NOMO-1 (cell line): Measurements from ENCODE around the gene PTRH2.
"Not testable (repeated sequence)": the region's sequence is repeated elsewhere in the genome, so short reads cannot be mapped to it uniquely, and the experiment has no call there.

Source experiments
- DNase-seq, 2 experiments: peaks; one replicate each; lab custom pipeline; 2025; ENCODE audit not compliant: unreplicated experiment in 2 of 2; lab: John Stamatoyannopoulos, UW

Gene PTRH2

GRCh38 chr17:59707149-59707970 is at the start of gene PTRH2, which contains the start of gene VMP1:
Gene PTRH2, minus strand, starts transcription at chr17:59707430. Its CDS starts 9,452 bp downstream, at chr17:59697978.
Gene VMP1, plus strand, starts transcription at chr17:59707654. Its CDS starts 23,793 bp downstream, at chr17:59731447.
- DNase-seq: peak; percentile 99

DNA sequence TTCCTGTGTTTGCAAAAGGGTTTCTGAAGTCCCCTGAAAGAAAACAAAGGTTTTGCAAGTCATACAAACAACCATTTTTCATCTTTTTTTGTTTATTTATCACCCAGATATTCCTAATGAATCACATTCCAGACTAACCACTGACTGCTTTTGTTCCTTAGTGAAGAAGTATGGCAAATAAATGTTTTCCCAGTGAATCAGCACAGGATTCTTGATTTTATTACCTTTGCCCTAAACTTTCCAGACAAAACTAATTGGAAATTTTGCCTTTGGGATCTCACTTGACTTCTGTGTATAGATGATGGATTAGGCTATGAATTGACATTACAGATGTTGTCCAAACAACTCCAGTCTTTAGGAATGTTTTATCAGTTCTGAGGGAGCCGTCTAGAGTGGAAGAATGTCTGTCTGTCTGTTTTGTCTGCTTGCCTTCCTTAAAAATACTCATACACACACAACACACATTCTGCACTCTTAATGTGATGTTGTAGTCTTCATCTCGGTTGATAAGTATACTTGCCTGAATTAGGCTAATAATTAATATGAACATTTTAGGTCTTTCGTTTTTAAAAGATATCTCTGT is 49.1 kb upstream of the PTRH2 start:
- no peak for DNase-seq

GRCh38 chr17:59755069-59755468 is 47.8 kb upstream of the PTRH2 start:
- DNase-seq: not testable (repeated sequence)

- DNase-seq: no peak
These were observed 47.3 kb upstream of the PTRH2 start for GRCh38 chr17:59754552-59754951.

GRCh38 chr17:59753522-59754467 is 46.6 kb upstream of the PTRH2 start:
- peak; percentile 69 to 86 for DNase-seq

DNA sequence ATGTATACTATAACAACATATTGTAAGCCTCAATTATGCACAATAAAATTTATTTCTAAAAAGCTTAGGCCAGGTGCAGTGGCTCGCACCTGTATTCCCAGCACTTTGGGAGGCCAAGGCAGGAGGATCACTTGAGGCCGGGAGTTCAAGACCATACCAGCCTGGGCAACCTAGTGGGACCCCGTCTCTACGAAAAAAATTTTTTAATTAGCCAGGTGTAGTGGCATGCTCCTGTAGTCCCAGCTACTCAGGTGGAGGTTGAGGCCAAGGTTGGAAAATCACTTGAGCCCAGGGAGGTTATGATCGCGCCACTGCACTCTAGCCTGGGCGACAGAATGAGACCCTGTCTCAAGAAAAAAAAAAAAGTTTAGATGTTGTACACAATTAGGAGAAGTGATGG is 45.7 kb upstream of the PTRH2 start:
- no peak for DNase-seq

DNA sequence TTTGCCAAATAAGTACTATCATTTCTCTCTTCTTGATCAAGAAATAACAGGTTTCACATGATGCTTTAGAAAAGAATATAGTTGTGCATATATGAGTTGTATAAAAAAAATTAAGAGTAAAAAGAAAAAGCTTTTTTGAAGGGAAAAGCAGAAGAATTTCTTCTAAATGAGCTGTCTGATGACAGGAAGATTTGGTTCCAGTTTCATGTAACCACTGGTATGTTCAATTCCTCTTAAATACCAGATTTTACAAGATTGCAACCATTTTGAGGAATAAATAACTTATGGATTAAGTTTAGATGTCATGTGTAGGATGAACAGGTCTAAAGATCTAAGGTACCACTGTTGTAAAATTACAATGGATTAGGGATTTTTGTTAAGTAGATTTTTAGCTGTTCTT is 45.2 kb upstream of the PTRH2 start:
- DNase-seq: peak in 1 of 2 experiments; percentile 17

GRCh38 chr17:59751955-59752413 is 44.8 kb upstream of the PTRH2 start:
- DNase-seq: no peak

GRCh38 chr17:59748591-59748990 is 41.4 kb upstream of the PTRH2 start:
- no peak for DNase-seq

DNA sequence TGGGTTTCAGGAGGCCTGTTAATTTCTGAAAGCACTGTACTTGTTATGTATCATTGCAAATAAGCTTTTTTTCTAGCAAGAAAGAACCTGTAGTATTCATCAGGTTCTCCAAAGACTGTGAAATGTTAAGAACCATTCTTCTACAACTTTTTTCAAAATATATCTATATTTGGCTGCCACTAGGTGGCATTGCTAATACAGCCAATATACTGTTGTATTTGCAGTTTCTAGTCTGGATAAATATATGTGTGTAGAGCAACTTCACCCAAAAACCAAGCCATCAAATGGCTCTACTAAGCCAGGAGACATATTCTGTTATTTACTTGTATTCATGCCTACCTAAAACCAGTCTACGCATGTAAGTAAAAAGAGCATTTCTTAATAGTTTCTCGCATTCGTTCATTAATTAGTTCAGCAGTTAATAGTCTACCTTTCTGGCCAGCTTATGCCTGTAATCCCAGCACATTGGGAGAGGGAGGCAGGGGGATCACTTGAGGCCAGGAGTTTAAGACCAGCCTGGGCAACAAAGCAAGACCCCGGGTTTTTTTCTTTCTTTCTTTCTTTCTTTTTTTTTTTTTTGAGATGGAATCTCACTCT is 39.7 kb upstream of the PTRH2 start:
- peak in 1 of 2 experiments; percentile 35 for DNase-seq

GRCh38 chr17:59745040-59745439 is 37.8 kb upstream of the PTRH2 start:
- DNase-seq: no peak

- DNase-seq: no peak
These were observed 36.6 kb upstream of the PTRH2 start for GRCh38 chr17:59743842-59744241.

DNA sequence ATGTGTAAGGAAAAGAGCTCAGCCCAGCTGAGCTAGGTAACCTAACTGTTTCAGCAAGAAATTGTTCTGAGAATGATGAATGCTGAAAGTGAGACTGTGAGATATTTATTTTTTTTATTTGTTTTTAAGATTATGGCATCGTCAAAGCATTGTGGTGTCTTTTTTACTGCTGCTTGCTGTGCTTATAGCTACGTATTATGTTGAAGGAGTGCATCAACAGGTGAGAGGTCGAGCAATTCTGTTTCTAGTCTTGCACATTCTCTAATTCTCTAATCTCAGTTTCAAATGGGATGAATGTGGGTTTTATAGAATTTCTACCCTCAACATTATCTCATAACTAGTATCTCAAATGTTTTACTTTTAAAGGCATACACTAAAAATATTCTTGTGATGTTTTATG is 30.1 kb upstream of the PTRH2 start:
- no peak for DNase-seq

DNA sequence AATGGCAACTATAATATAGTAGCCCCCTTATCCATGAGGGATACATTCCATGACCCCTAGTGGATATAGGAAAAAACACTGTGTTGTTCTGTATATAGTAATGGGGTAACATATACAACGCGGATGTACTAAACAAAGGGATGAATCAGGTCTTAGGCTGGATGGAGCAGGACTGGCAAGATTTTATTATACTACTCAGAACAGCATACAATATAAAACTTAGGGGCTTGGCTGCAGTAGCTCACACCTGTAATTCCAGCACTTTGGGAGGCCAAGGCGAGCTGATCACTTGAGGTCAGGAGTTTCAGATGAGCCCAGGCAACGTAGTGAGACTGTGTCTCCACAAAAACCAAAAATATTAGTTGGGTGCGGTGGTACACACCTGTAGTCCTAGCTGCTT is 27.0 kb upstream of the PTRH2 start:
- no peak for DNase-seq

- DNase-seq: no peak
These were observed 26.5 kb upstream of the PTRH2 start for GRCh38 chr17:59733697-59734096.

GRCh38 chr17:59730268-59730834 is 23.1 kb upstream of the PTRH2 start:
- no peak for DNase-seq

DNA sequence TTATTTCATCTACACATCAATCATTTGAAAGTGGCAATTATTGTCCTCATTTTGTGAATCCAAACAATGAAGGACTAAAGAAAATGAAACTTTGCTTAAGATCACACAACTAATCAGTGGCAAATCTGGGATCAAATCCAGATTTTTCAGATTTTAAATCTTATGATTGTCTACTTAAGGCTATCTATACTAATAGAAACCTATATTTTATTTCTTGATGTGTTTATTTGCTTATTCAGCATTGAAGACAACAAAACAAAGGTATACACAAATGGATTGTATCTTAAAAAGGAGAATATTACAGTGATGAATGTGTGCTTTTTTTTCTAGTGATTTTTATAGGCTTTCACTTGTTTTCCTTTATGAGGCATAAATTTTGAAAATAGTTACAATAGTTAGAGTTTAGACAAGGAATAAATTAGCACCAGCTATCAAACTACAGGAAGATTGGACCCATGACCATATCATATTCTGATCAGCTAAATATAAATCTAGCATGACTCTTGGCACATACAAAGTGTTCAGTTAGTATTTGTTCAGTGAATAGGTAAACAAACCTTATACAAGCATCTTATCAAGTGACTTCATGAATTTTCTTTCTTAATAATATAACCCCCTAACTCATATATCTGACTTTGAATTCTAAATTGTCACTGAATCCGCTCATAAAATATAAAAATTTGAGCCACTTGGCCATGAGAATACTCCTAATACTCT is 20.7 kb upstream of the PTRH2 start:
- no peak for DNase-seq

- DNase-seq: peak; percentile 30 to 87
These were observed 18.5 kb upstream of the PTRH2 start for GRCh38 chr17:59725691-59726090.

DNA sequence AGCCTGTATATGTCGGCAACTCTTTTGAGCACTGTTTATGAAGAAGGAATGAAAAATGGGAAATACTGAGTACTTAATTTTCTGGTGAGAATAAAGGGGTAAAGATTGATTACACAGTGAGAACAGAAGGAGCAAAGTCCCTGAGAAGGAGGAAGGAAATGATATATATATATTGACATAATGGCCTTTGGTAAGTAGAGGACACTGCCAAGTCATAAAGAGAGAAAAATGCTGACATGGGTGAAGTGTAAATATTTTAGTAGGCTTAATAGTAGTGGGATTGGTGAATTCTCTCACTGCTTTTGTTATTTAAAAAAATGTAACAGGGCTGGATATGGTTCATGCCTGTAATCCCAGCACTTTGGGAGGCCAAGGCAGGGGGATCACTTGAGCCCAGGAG is 16.4 kb upstream of the PTRH2 start:
- no peak for DNase-seq

GRCh38 chr17:59723041-59723440 is 15.8 kb upstream of the PTRH2 start:
- no peak for DNase-seq
